MM.1S (cell line): ENCODE measurements around the gene POLE.

Experiments
- CTCF ChIP-seq: fragments of 300-600 bp; sonication (generic); IDR thresholded peaks from 2 replicates; pipeline ENCODE4 v1.5.1; 2016; ENCODE audit warnings: antibody characterized with exemption, low read length, mixed read lengths
- EZH2 ChIP-seq: fragments of 300-600 bp; sonication (generic); optimal IDR thresholded peaks from 2 replicates; pipeline ENCODE3; 2017; ENCODE audit warnings: low read depth, mild to moderate bottlenecking, antibody characterized with exemption, low read length, mixed read lengths

- TF ChIP-seq CTCF (no peak), EZH2 (no peak)
Observed at GRCh38 chr12:132614029-132614428, 73.1 kb downstream of the POLE start.
